RWPE2 (cell line): ENCODE measurements around the gene ATG5.
A peak's percentile ranks its signal among the peaks of the same experiment; 100 is the strongest.

Experiments
- ATAC-seq: fragments of 200-7000 bp; cut with Tn5 transposase; 3 replicates; pipeline ENCODE4 v1.9.1; 2021; ENCODE audit warnings: low read depth
- DNase-seq: peaks from one replicate; pipeline ENCODE4 v3.0.0-alpha.2; 2020; ENCODE audit warnings: low spot score
- H3K27ac ChIP-seq: fragments of 450-650 bp; 2 replicates; pipeline ENCODE4 v1.5.1; 2017; ENCODE audit warnings: mild to moderate bottlenecking; ENCODE audit not compliant: poor library complexity, severe bottlenecking
- H3K27me3 ChIP-seq: fragments of 250-450 bp; sonication (Bioruptor Pico); 2 replicates; pipeline ENCODE4 v1.5.1; 2021; ENCODE audit warnings: mild to moderate bottlenecking, moderate library complexity; ENCODE audit not compliant: insufficient read depth, poor library complexity, severe bottlenecking
- H3K36me3 ChIP-seq: fragments of 250-450 bp; sonication (Bioruptor Pico); 2 replicates; pipeline ENCODE4 v1.5.1; 2020; ENCODE audit warnings: low read depth, mild to moderate bottlenecking, moderate library complexity
- H3K4me1 ChIP-seq: fragments of 250-450 bp; sonication (Bioruptor Pico); 2 replicates; pipeline ENCODE4 v1.5.1; 2021; ENCODE audit warnings: mild to moderate bottlenecking, moderate library complexity; ENCODE audit not compliant: insufficient read depth, poor library complexity, severe bottlenecking
- H3K4me3 ChIP-seq: fragments of 250-450 bp; sonication (Bioruptor Pico); 2 replicates; pipeline ENCODE4 v1.5.1; 2021; ENCODE audit warnings: mild to moderate bottlenecking, moderate library complexity; ENCODE audit not compliant: severe bottlenecking
- H3K9me3 ChIP-seq: fragments of 250-450 bp; sonication (Bioruptor Pico); 2 replicates; pipeline ENCODE4 v1.5.1; 2021; ENCODE audit warnings: mild to moderate bottlenecking, moderate library complexity; ENCODE audit not compliant: severe bottlenecking
- CTCF ChIP-seq: fragments of 450-650 bp; IDR thresholded peaks from one replicate; pipeline ENCODE4 v1.5.1; 2017; ENCODE audit warnings: mild to moderate bottlenecking, moderate library complexity; ENCODE audit not compliant: poor library complexity, severe bottlenecking

The ATG5 gene

GRCh38 chr6:106324726-106325335 lies 729 bp downstream of the ATG5 start:
- Histone ChIP-seq H3K4me3 (peak overlapping the region; percentile 61), H3K36me3 (no peaks in the 10 kb centered on the region), H3K4me1 (peaks cover 10% of the 10 kb centered on the region), H3K9me3 (no peaks in the 10 kb centered on the region), H3K27ac (peak overlapping the region; percentile 91), H3K27me3 (no peaks in the 10 kb centered on the region)
- no peak for TF ChIP-seq CTCF
- ATAC-seq (peak; percentile 24), DNase-seq (no peak)

GRCh38 chr6:106321940-106322339 lies 3.6 kb downstream of the ATG5 start:
- H3K27ac ChIP-seq = no peak overlapping the region
- H3K9me3 ChIP-seq = no peaks in the 10 kb centered on the region
- no peak for DNase-seq
- H3K27me3 ChIP-seq = no peaks in the 10 kb centered on the region
- no peak overlapping the region for H3K4me3 ChIP-seq
- ATAC-seq = no peak
- no peaks in the 10 kb centered on the region for H3K36me3 ChIP-seq
- no peak for TF ChIP-seq CTCF
- H3K4me1 ChIP-seq = peaks cover 24% of the 10 kb centered on the region

GRCh38 chr6:106318851-106319250 lies 6.7 kb downstream of the ATG5 start:
- peaks cover 27% of the 10 kb centered on the region for H3K4me1 ChIP-seq
- no peaks in the 10 kb centered on the region for H3K27me3 ChIP-seq
- no peak overlapping the region for H3K27ac ChIP-seq
- H3K9me3 ChIP-seq = no peaks in the 10 kb centered on the region
- no peak for TF ChIP-seq CTCF
- peaks cover 24% of the 10 kb centered on the region for H3K36me3 ChIP-seq
- H3K4me3 ChIP-seq = no peak overlapping the region
- DNase-seq (no peak), ATAC-seq (no peak)

- Histone ChIP-seq H3K36me3 (peaks cover 32% of the 10 kb centered on the region), H3K4me1 (peaks cover 25% of the 10 kb centered on the region), H3K9me3 (no peaks in the 10 kb centered on the region), H3K27ac (no peak overlapping the region), H3K27me3 (no peaks in the 10 kb centered on the region), H3K4me3 (no peak overlapping the region)
- TF ChIP-seq CTCF = no peak
- DNase-seq = no peak
- ATAC-seq = no peak
These were observed 7.5 kb downstream of the ATG5 start for GRCh38 chr6:106318061-106318460.

- Histone ChIP-seq H3K4me1 (peaks cover 32% of the 10 kb centered on the region), H3K27ac (peak overlapping the region; percentile 46), H3K9me3 (no peaks in the 10 kb centered on the region), H3K4me3 (no peak overlapping the region), H3K27me3 (no peaks in the 10 kb centered on the region), H3K36me3 (peaks cover 33% of the 10 kb centered on the region)
- ATAC-seq = no peak
- DNase-seq = no peak
- no peak for TF ChIP-seq CTCF
These were observed 9.2 kb downstream of the ATG5 start for GRCh38 chr6:106316375-106316766.
